Activated CD4-positive, alpha-beta T cell treated with anti-CD3 and anti-CD28 coated beads, Interleukin-2, amount 10 ng/mL, durations not matched to agents 7 days and 5 days (primary cell): ENCODE measurements around the gene FAM53A. TPM values are rescaled to one million over a fixed set of nuclear protein-coding genes. Genes with fewer than 3 reads are reported as not detected.
A peak's percentile ranks its signal among the peaks of the same experiment; 100 is the strongest.

ENCODE experiments used
- CTCF ChIA-PET: fragments of 350-600 bp; sonication (Branson Sonifier 250); formaldehyde crosslinking; loops from one replicate; lab custom pipeline; 2021; ENCODE audit warnings: antibody characterized with exemption; lab: Charles Lee
- POLR2A ChIA-PET: fragments of 350-600 bp; sonication (Branson Sonifier 250); formaldehyde crosslinking; loops from one replicate; lab custom pipeline; 2021; ENCODE audit warnings: antibody characterized with exemption; lab: Charles Lee
- DNase-seq: peaks from one replicate; pipeline ENCODE4 v3.0.0-alpha.2; 2020
- H3K27ac Mint-ChIP-seq: one replicate; pipeline ENCODE4 v1.8.0; 2021; ENCODE audit warnings: mild to moderate bottlenecking, moderate library complexity, mixed read lengths
- H3K27me3 Mint-ChIP-seq: one replicate; pipeline ENCODE4 v1.8.0; 2021; ENCODE audit warnings: mixed read lengths
- H3K36me3 Mint-ChIP-seq: one replicate; pipeline ENCODE4 v1.8.0; 2021; ENCODE audit warnings: low read depth, mixed read lengths
- H3K4me1 Mint-ChIP-seq: one replicate; pipeline ENCODE4 v1.8.0; 2021; ENCODE audit warnings: mixed read lengths
- H3K4me3 Mint-ChIP-seq: one replicate; pipeline ENCODE4 v1.8.0; 2021; ENCODE audit warnings: mild to moderate bottlenecking, moderate library complexity, mixed read lengths
- H3K9me3 Mint-ChIP-seq: one replicate; pipeline ENCODE4 v1.8.0; 2021; ENCODE audit warnings: mixed read lengths
- total RNA-seq, 2 experiments: library from RNA; stranded (reverse); gene quantifications; one replicate each; pipeline ENCODE4 v1.2.3, GENCODE V29; 2021

FAM53A gene
- total RNA-seq, 2 experiments from 2014 or later = 0.99 to 1.6 TPM

DNA sequence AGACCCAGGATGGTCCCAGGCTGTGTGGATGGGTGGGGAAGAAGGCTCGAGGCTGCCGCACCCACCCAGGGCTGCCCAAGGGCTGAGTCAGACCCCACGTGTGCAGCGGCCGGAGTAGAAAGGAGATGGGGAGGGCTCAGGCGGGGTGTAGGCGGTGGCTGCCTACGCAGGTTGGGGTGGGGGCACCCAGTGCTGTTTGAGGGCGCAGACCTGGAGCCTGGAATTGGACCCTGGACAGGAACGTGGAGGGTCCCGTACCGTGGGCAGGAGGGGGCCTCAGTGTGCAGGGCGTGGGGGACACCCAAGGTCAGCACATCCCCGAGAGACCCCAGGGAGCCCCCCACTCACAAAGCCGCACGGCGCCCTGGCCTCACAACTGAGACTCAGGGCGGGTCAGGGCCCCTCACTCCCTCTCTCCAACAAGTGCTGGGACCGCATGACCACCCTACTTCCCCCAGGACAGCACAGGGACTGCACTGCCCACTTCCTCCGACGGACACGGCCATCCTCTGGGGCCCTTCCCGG is 79.9 kb downstream of the FAM53A start:
- no peak for DNase-seq
- Mint-ChIP-seq H3K36me3 (no peaks in the 10 kb centered on the region), H3K4me3 (peak overlapping the region; percentile 56), H3K27me3 (no peaks in the 10 kb centered on the region), H3K27ac (no peak overlapping the region), H3K9me3 (no peaks in the 10 kb centered on the region), H3K4me1 (peaks cover 19% of the 10 kb centered on the region)
- ChIA-PET POLR2A (no interaction called here), CTCF (no interaction called here)

DNA sequence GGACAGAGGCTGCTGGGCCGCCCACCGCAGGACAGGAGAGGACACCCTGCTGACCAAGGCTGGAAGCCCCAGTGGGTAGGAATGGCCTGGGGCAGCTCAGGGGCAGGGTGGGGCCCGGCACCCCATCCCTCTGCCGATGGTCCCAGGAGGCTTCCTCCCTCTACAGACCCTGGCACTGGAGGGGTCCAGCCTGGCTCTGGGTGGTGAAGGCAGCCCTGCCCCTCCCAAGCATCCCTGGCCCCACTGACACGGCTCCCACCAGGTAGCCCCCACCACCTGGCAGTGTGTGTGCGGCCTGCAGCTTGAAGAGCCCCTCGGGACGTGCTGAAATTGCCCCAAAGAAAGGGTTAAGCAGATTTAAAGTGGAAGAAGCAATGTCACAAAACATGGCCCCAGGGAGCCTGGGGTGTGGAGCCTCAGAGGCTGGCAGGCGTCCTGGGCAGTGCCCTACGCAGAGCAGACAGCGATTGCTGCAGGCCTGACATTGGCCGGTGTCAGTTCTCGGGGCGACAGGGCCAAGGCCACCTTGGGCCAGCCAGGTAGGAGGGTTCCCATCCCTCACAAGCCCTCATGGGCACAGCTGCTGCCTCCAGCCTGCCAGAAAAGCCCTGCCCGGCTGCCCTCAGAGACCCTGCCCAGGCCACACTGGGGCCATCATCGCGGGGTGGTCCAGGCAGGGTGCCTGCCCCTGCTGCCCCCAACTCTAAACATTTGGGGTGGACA is 80.5 kb downstream of the FAM53A start:
- DNase-seq = no peak
- H3K27me3 Mint-ChIP-seq = no peaks in the 10 kb centered on the region
- no peak overlapping the region for H3K4me3 Mint-ChIP-seq
- no peaks in the 10 kb centered on the region for H3K9me3 Mint-ChIP-seq
- peaks cover 19% of the 10 kb centered on the region for H3K4me1 Mint-ChIP-seq
- no peak overlapping the region for H3K27ac Mint-ChIP-seq
- ChIA-PET POLR2A (no interaction called here), CTCF (interaction anchor here (1.2 kb wide), 1 partner anchor 15 kb away, joined by 3 read pairs; no protein-coding TSS in a partner anchor)
- H3K36me3 Mint-ChIP-seq = no peaks in the 10 kb centered on the region

DNA sequence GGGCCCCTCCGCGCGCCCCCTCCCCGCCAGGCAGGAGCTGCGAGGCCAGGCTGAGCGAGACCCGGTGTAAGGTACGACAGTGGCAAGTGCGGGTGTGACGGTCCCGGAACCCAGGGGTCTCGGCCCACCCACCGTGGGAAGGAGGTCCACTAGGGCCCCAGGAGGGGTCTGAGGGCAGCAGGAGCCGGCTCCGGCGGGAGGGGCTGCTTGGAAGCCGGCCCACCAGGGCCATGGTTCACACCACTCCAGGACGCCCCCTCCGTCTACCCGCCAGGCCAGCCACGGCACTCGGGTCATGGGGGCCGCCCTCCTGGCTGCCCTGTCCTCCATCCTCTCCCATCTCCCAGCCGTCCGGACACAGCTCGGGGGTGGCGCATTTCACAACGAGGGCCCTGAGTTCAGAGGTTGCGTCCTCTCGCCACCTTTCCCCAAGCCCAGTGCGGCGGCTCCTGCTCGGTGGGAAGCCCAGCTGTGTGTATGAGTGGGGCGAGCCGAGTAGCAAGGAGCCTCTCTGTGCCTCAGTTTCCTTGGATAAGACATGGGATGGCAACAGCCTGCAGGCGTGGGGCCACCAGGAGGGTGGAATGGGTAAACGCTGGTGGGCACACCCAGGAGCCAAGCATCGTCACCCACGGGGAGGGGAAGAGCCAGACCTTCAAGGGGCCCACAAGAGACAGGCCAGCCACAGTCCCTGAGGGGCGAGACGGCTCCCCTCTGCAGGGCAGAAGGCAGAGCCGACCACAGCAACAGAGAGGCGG is 81.3 kb downstream of the FAM53A start:
- H3K9me3 Mint-ChIP-seq = no peaks in the 10 kb centered on the region
- ChIA-PET CTCF (interaction anchor here (1.2 kb wide), 1 partner anchor 14 kb away, joined by 3 read pairs; no protein-coding TSS in a partner anchor), POLR2A (no interaction called here)
- no peak overlapping the region for H3K4me3 Mint-ChIP-seq
- H3K27me3 Mint-ChIP-seq = no peaks in the 10 kb centered on the region
- no peaks in the 10 kb centered on the region for H3K36me3 Mint-ChIP-seq
- H3K27ac Mint-ChIP-seq = no peak overlapping the region
- DNase-seq = no peak
- peaks cover 19% of the 10 kb centered on the region for H3K4me1 Mint-ChIP-seq

- H3K4me1 Mint-ChIP-seq = peaks cover 19% of the 10 kb centered on the region
- H3K27ac Mint-ChIP-seq = peak overlapping the region; percentile 66
- H3K36me3 Mint-ChIP-seq = no peaks in the 10 kb centered on the region
- ChIA-PET CTCF (interaction anchor here (1.2 kb wide), 1 partner anchor 13 kb away, joined by 3 read pairs; no protein-coding TSS in a partner anchor), POLR2A (no interaction called here)
- no peak for DNase-seq
- no peak overlapping the region for H3K4me3 Mint-ChIP-seq
- no peaks in the 10 kb centered on the region for H3K27me3 Mint-ChIP-seq
- H3K9me3 Mint-ChIP-seq = no peaks in the 10 kb centered on the region
Measured at GRCh38 chr4:1601852-1602654, 82.1 kb downstream of the FAM53A start.

DNA sequence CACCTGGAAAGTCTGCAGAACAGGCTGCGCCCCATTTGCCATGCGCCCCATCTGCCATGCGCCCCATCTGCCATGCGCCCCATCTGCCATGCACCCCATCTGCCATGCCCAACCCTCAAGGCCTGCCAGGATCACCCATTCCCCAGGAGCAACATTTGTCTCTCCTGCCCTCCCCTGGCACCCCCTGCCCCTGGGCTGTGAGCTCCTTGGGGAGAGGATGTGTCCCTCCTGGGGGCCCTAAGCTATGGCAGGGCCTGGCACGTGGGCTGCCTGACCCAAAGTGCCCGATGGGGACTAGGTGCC is 82.6 kb downstream of the FAM53A start:
- no peak overlapping the region for H3K27ac Mint-ChIP-seq
- POLR2A ChIA-PET = no interaction called here
- no peaks in the 10 kb centered on the region for H3K9me3 Mint-ChIP-seq
- H3K36me3 Mint-ChIP-seq = no peaks in the 10 kb centered on the region
- H3K27me3 Mint-ChIP-seq = no peaks in the 10 kb centered on the region
- CTCF ChIA-PET = no interaction called here
- no peak for DNase-seq
- H3K4me3 Mint-ChIP-seq = no peak overlapping the region
- peaks cover 17% of the 10 kb centered on the region for H3K4me1 Mint-ChIP-seq

DNA sequence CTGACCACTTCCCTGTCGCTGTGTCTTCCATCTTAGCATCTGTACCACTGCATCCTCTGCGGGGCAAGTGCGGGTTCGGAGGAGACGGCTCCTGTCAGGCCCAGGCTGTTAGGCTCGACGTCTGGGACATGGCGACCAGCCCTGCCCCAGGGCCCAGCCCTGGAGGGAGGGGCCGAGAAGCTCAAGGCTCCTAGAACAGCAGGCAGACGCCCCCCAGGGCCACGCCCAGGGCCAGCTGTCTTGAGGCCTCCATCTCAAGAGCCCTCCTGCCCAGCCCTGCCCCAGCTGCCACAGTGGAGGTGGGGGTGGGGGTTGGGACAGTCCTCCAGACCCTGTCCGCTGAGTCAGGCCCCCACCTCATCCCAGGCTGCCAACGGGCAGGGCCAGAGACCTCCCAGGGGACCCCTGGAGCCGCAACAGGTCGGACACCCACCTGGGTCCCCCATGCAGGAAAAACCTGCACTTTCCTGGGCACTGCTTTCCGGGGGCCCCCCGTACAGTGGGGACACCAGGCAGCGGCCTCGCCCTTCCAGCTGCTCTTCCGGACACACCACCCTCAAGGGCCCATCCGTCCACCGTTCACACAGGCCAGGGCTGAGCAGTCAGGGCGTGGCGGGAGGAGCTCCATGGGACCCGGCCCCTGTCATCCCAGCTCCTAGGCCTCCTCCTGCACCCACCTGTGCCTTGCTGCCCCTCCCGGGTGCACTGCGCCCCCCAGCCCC is 83.1 kb downstream of the FAM53A start:
- ChIA-PET CTCF (no interaction called here), POLR2A (no interaction called here)
- Mint-ChIP-seq H3K36me3 (no peaks in the 10 kb centered on the region), H3K4me3 (no peak overlapping the region), H3K27me3 (no peaks in the 10 kb centered on the region), H3K4me1 (peaks cover 13% of the 10 kb centered on the region), H3K27ac (no peak overlapping the region), H3K9me3 (no peaks in the 10 kb centered on the region)
- DNase-seq = no peak

GRCh38 chr4:1600211-1600780 is 83.8 kb downstream of the FAM53A start:
- DNase-seq = no peak
- ChIA-PET POLR2A (no interaction called here), CTCF (no interaction called here)
- H3K27ac Mint-ChIP-seq = no peak overlapping the region
- H3K4me1 Mint-ChIP-seq = peaks cover 8% of the 10 kb centered on the region
- H3K27me3 Mint-ChIP-seq = no peaks in the 10 kb centered on the region
- no peaks in the 10 kb centered on the region for H3K36me3 Mint-ChIP-seq
- H3K4me3 Mint-ChIP-seq = no peak overlapping the region
- no peaks in the 10 kb centered on the region for H3K9me3 Mint-ChIP-seq

DNA sequence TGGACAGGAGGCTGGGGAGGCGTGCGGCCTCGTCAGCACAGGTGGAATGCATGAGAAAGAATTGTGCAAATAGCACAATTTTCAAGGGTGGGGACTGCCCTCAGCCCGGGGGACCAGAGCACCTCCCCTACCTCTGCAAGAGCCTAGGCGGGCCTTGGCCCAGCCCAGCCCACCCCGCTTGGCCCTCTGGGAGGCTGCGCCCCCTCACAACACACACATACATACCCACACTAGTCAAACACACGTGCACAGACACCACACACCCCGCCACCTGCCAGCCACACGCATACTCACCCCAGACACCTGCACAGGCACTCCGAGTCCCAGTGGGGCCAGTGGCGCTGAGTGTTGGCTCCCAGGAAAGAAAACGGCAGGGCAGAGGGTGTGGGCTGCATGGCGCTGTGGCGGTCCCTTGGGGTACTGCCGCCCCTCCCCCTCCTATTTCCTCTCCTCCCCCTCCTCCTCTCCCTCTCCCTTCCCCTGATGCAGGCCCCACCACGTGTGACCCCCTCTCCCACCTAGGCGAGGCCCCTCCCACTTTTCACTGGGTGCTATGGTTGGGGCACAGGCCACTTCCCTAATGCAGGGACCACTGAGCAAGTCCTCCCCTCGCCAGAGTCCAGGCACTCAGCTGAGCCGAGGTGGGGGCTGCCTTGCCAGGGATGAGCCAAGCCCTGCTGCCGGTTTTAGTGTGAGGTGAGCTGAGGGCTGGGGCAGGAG is 84.5 kb downstream of the FAM53A start:
- no peak overlapping the region for H3K4me3 Mint-ChIP-seq
- no peak for DNase-seq
- ChIA-PET CTCF (interaction anchor here (1.1 kb wide), 1 partner anchor 17 kb away, joined by 3 read pairs; no protein-coding TSS in a partner anchor), POLR2A (no interaction called here)
- H3K27ac Mint-ChIP-seq = no peak overlapping the region
- H3K36me3 Mint-ChIP-seq = no peaks in the 10 kb centered on the region
- no peaks in the 10 kb centered on the region for H3K9me3 Mint-ChIP-seq
- peaks cover 1% of the 10 kb centered on the region for H3K4me1 Mint-ChIP-seq
- H3K27me3 Mint-ChIP-seq = no peaks in the 10 kb centered on the region

DNA sequence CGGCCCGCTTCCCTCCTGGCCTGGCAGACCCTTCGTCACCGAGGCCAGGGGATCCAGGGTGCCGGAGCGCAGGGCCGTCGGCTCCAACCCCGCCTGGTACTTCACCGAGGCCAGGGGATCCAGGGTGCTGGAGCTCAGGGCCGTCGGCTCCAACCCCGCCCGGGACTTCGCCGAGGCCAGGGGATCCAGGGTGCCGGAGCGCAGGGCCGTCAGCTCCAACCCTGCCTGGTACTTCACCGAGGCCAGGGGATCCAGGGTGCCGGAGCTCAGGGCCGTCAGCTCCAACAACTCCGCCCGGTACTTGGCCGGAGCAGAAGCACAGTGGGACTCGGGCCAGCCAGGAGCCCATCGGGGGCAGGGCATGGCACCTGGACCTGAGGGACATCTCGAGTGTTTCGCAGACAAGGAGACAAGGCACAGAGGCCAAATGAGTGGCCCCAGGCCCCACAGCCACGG is 85.1 kb downstream of the FAM53A start:
- Mint-ChIP-seq H3K27me3 (no peaks in the 10 kb centered on the region), H3K4me3 (no peak overlapping the region), H3K9me3 (no peaks in the 10 kb centered on the region), H3K36me3 (no peaks in the 10 kb centered on the region), H3K4me1 (no peaks in the 10 kb centered on the region), H3K27ac (no peak overlapping the region)
- POLR2A ChIA-PET = no interaction called here
- DNase-seq = no peak
- CTCF ChIA-PET = interaction anchor here (1.1 kb wide), 1 partner anchor 17 kb away, joined by 3 read pairs; no protein-coding TSS in a partner anchor

GRCh38 chr4:1598206-1599025 is 85.7 kb downstream of the FAM53A start:
- CTCF ChIA-PET = interaction anchor here (1.1 kb wide), 1 partner anchor 16 kb away, joined by 3 read pairs; no protein-coding TSS in a partner anchor
- POLR2A ChIA-PET = no interaction called here
- Mint-ChIP-seq H3K36me3 (no peaks in the 10 kb centered on the region), H3K4me3 (no peak overlapping the region), H3K27me3 (no peaks in the 10 kb centered on the region), H3K27ac (no peak overlapping the region), H3K4me1 (no peaks in the 10 kb centered on the region), H3K9me3 (no peaks in the 10 kb centered on the region)
- DNase-seq = no peak
